Measurements from ENCODE around the gene SMAD6.
"Not testable (repeated sequence)": the region's sequence is repeated elsewhere in the genome, so short reads cannot be mapped to it uniquely, and the experiment has no call there.

Gene SMAD6

GRCh38 chr15:66743703-66744536 lies 41.9 kb downstream of the SMAD6 start:
- peak; percentile 91 for FAIRE-seq

- no peak for FAIRE-seq
Observed at GRCh38 chr15:66744610-66745279, 42.7 kb downstream of the SMAD6 start.

- peak; percentile 14 for FAIRE-seq
Observed at GRCh38 chr15:66745530-66746230, 43.6 kb downstream of the SMAD6 start.

GRCh38 chr15:66746231-66746605 lies 44.2 kb downstream of the SMAD6 start:
- FAIRE-seq, result no peak

GRCh38 chr15:66747223-66747622 lies 45.2 kb downstream of the SMAD6 start:
- FAIRE-seq, result no peak

- peak; percentile 100 for FAIRE-seq
Observed at GRCh38 chr15:66747886-66748707, 46.1 kb downstream of the SMAD6 start.

GRCh38 chr15:66748708-66749035 lies 46.6 kb downstream of the SMAD6 start:
- no peak for FAIRE-seq

- peak; percentile 92 for FAIRE-seq
Observed at GRCh38 chr15:66749841-66750575, 48.0 kb downstream of the SMAD6 start.

- no peak for FAIRE-seq
Observed at GRCh38 chr15:66750609-66751008, 48.6 kb downstream of the SMAD6 start.

GRCh38 chr15:66751579-66751978 lies 49.5 kb downstream of the SMAD6 start:
- FAIRE-seq, result no peak

GRCh38 chr15:66752078-66752477 lies 50.0 kb downstream of the SMAD6 start:
- FAIRE-seq, result no peak

- no peak for FAIRE-seq
Observed at GRCh38 chr15:66753687-66754377, 51.8 kb downstream of the SMAD6 start.

GRCh38 chr15:66754789-66755188 lies 52.8 kb downstream of the SMAD6 start:
- FAIRE-seq, result no peak

GRCh38 chr15:66755298-66756068 lies 53.4 kb downstream of the SMAD6 start:
- FAIRE-seq, result peak; percentile 96

GRCh38 chr15:66756295-66756694 lies 54.3 kb downstream of the SMAD6 start:
- peak; percentile 99 for FAIRE-seq

- FAIRE-seq, result no peak
Observed at GRCh38 chr15:66757030-66757429, 55.0 kb downstream of the SMAD6 start.

- FAIRE-seq, result no peak
Observed at GRCh38 chr15:66757521-66757920, 55.5 kb downstream of the SMAD6 start.

GRCh38 chr15:66758217-66758616 lies 56.2 kb downstream of the SMAD6 start:
- FAIRE-seq, result not testable (repeated sequence)

- FAIRE-seq, result peak; percentile 43
Observed at GRCh38 chr15:66758844-66759243, 56.8 kb downstream of the SMAD6 start.

GRCh38 chr15:66760097-66760967 lies 58.3 kb downstream of the SMAD6 start:
- peak; percentile 90 for FAIRE-seq

Data from A204.1 (cell line).